ENCODE data around the gene MSMB.
"Not testable (repeated sequence)": the region's sequence is repeated elsewhere in the genome, so short reads cannot be mapped to it uniquely, and the experiment has no call there.

MSMB gene, protein sequence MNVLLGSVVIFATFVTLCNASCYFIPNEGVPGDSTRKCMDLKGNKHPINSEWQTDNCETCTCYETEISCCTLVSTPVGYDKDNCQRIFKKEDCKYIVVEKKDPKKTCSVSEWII

GRCh38 chr10:46046261-46046660, at the start of gene MSMB:
Gene MSMB (minus strand): TSS chr10:46046269. CDS start chr10:46046237, 32 bp downstream.
- no peak for DNase-seq

DNA sequence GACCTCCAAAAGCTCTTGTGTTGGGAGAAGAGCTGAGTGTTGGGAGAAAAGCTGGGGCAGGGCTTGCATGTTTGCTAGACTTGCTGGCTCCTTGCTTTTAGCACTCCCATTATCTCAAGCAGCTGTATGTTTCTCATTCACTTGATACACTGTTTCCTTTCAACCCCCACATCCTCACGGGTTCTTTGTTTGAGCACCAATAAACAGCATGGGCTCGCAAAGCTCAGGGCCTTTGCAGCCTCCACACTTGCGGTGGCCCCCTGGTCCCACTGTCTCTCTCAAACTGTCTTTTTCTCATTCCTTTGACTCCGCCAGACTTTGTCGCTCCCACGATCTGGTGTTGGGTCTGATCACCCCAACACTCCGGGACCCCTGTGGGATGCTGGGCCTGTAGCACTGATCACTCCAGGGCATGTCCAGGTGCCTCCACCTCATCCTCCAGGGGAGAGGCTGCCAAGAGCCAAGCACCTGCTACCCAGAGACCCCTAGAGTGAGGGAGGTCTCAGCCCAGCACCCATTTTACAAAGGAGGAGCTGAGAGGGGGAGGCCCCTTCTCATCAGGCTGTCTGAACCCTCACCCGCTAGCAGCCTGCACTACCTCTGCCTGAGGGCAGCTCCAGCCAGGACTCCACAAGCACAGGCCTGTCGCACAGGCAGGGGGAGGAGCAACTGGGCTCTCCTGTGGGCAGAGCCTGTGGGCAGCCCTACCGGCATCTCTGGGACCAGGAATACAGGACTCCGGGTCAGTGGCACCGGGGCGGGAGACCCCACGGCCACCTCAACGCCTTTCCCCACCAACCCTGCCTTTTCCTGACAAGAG, 49.1 kb upstream of the MSMB start:
- DNase-seq: no peak

GRCh38 chr10:46094197-46094500, 48.1 kb upstream of the MSMB start:
- no peak for DNase-seq

DNA sequence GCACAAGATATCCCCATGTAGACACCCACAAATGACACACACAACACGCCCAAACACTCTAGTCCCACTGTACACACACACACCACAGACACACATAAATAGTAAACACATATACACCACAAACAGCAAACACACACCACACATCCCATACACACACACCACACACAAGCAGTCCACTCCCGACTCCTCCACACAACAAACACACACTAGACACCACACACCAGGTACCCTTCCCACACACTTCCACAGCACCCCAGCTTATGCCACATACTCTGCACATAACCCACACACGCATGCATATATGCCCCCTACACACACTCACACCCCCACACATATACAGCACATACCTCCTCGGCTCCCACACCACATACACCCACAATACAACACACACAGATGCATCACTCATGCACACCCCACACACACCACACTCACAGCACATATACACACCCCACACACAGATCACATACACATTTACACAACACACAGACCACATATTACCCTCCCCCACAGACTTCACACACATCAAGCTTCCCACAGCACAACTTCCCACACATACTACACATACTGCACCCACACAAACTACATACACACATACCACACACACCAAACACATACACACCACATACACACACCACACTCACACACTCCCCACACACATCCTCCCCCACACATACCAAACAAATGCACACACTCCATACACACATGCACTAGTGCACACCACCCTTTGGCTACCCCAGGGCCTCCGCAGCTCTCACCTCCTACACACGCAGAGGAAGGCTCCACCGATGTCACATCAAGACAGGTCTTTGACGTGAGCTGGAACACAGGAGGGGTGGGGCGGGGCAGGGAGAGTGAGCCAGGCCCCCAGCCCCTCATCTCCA, 47.5 kb upstream of the MSMB start:
- DNase-seq: not testable (repeated sequence)

- no peak for DNase-seq
Measured at GRCh38 chr10:46092524-46093081, 46.5 kb upstream of the MSMB start.

GRCh38 chr10:46091828-46092523, 45.9 kb upstream of the MSMB start:
- DNase-seq: no peak

- DNase-seq: no peak
Measured at GRCh38 chr10:46091080-46091827, 45.2 kb upstream of the MSMB start.

DNA sequence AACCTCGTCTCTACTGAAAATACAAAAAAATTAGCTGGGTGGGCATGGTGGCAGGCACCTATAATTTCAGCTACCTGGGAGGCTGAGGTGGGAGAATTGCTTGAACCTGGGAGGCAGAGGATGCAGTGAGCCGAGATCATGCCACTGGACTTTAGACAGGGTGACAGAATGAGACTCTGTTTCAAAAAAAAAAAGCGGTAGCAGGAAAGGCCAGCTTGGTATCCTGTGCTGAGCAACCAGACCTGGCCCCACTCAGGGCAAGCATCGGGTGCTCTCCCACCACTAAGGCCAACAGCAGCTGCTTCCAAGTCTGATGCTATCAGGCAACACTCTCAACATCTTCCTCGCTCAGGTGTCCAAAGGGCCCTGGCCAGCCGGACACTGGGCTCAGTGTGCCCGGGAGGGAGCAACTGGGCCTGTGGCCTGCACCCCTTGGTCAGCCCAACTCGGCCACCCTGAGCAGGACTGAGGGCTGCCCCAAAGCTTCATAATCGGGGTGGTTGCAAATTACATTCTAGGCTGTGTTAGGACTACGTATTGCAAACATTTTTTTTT, 44.3 kb upstream of the MSMB start:
- no peak for DNase-seq

GRCh38 chr10:46087381-46087780, 41.3 kb upstream of the MSMB start:
- DNase-seq: not testable (repeated sequence)

- DNase-seq: no peak
Measured at GRCh38 chr10:46084321-46085165, 38.5 kb upstream of the MSMB start.

- no peak for DNase-seq
Measured at GRCh38 chr10:46080886-46081285, 34.8 kb upstream of the MSMB start.

DNA sequence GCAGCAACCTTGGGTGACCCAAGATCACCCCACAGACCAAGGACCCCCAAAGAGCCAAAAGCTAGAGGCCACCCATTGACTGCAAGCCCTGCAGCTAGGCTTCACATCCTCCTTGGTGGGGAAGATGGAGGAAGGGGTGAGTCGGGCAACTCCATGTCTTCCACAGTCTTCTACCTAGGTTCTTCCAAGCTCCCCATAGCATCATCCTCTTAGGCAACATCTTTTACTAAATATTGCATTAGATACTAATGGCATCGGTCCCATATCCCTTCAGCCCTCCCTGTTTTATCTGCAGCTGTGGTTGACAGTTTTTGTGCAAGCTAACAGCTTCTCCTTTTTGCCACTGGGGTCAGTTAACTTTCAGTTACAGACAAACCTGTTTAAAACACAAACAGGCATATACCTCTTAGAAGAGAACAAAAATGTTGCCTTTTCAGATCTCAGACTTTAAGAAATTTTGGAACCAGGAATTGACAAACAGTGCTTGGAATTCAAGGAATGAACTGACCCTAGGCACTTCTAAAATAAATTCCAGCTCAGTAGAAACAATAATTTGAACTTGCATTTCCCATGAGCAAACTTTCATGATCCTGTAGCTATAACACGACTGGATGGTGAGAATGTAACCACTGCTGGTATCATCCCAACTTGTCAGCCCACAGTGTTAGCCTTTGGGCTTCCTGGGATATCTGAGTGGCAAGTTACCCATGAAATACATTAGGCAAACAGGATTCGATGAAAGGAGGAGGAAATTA, 33.9 kb upstream of the MSMB start:
- no peak for DNase-seq

DNA sequence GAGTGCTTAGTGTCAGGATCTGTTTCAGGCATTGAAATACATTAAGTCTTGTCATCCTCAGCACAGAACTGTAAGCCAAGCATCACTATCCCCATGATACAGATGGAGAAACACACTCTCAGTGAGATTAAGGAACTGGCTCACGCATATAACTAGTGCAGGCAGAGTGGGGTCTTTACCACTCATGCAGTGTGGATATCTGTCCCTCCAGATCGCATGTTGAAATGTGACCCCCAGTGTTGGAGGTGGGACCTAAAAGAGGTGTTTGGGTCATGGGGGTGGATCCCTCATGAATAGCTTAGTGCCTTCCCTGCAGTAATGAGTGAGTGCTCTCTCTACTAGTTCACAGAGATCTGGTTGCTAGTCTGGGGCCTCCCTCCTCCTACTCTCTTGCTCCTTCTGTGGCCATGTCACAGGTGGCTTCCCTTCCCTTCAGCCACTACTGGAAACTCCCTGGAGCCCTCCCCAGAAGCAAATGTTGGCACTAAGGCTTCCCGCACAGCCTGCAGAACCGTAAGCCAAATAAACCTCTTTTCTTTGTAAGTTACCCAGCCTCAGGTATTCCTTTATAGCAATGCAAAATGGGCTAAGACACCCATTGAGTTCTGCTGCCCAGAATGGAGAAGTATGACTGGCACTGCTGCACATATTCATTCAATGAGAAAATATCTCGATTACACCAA, 31.8 kb upstream of the MSMB start:
- DNase-seq: no peak

GRCh38 chr10:46077141-46077554, 31.1 kb upstream of the MSMB start:
- DNase-seq: no peak

GRCh38 chr10:46075869-46076268, 29.8 kb upstream of the MSMB start:
- DNase-seq: no peak

DNA sequence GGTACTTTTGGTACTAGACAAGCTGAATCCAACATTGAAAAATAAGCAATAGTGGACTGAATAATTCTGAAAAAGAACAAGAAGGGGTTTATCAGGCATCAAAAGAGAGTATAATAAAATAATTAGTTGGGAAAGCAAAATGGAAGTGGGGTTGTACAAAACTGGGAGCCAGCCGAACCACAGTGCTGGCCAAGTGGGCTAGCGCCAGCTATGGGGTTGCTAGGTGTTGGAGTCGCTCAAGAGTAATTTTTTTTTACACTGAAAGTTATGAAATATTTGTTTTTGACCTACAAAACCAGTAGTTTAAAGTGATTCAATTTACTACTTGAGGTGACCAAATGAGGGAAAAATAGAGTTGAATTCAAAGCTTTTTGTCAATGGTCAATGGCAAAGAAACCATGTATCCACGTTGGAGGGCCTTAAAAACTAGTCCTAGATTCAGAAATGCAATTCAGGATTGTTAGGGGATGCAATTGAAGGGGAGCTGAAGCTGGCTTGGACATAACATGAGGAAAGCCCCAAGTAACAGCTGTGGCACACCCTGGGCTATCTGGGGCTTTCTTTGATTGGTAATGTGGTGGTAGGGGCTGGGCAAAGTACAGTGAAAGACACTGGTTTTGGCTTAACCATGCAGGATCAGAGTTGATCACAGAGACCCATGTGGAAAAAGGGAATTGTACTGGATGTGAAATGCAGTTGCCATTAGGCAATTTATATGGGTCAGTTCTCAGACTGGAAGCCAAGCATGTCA, 28.3 kb upstream of the MSMB start:
- DNase-seq: no peak

DNA sequence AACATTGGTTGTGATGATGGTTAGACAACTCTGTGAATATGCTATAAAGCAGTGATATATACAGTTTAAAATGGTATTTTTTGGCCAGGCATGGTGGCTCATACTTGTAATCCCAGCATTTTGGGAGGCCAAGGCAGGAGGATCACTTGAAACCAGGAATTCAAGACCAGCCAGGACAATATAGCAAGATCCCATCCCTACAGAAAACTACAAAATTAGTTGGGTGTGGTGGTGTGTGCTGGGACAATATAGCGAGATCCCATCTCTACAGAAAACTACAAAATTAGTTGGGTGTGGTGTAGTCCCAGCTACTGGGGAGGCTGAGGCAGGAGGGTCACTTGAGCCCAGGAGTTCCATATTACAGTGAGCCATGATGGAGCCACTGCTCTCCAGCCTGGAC, 27.5 kb upstream of the MSMB start:
- no peak for DNase-seq

GRCh38 chr10:46070749-46071148, 24.7 kb upstream of the MSMB start:
- DNase-seq: no peak

Data from NCI-H2227 treated with DMSO at 0.1 percent for 48 hours (cell line).